GM23338 (cell line): ENCODE results near the gene KCNK1. TPM values are rescaled to one million over a fixed set of nuclear protein-coding genes. Genes with fewer than 3 reads are reported as not detected.

ENCODE experiments used
- ATAC-seq: fragments of 200-7000 bp; cut with Tn5 transposase; 3 replicates; pipeline ENCODE4 v1.9.1; 2020
- DNase-seq: peaks from one replicate; pipeline ENCODE4 v3.0.0-alpha.2; 2015; ENCODE audit warnings: low spot score
- H2AFZ ChIP-seq: fragments of 200-600 bp; sonication (generic); 2 replicates; pipeline ENCODE4 v1.8.0; 2016; ENCODE audit warnings: antibody characterized with exemption, mild to moderate bottlenecking, moderate library complexity
- H3F3A ChIP-seq: fragments of 200-600 bp; sonication (generic); replicated peaks from 2 replicates; pipeline ENCODE4 v1.8.0; 2017; ENCODE audit warnings: antibody characterized with exemption, mixed run types, low read depth
- H3K27ac ChIP-seq: fragments of 200-600 bp; sonication (generic); 2 replicates; pipeline ENCODE4 v1.6.1; 2016; ENCODE audit warnings: low read depth
- H3K27me3 ChIP-seq: fragments of 200-600 bp; sonication (generic); 2 replicates; pipeline ENCODE4 v1.8.0; 2016; ENCODE audit warnings: mild to moderate bottlenecking, mixed run types, moderate library complexity; ENCODE audit not compliant: insufficient read depth
- H3K36me3 ChIP-seq: fragments of 200-600 bp; sonication (generic); 2 replicates; pipeline ENCODE4 v1.8.0; 2016; ENCODE audit warnings: mild to moderate bottlenecking; ENCODE audit not compliant: insufficient read depth
- H3K4me1 ChIP-seq: fragments of 200-600 bp; sonication (generic); 2 replicates; pipeline ENCODE4 v1.8.0; 2016; ENCODE audit warnings: mild to moderate bottlenecking, moderate library complexity; ENCODE audit not compliant: insufficient read depth
- H3K4me2 ChIP-seq: fragments of 200-600 bp; sonication (generic); 2 replicates; pipeline ENCODE4 v1.7.1; 2017; ENCODE audit warnings: mixed run types
- H3K4me3 ChIP-seq: fragments of 200-600 bp; sonication (generic); 2 replicates; pipeline ENCODE4 v1.6.1; 2016; ENCODE audit warnings: mixed run types
- H3K79me2 ChIP-seq: fragments of 200-600 bp; sonication (generic); replicated peaks from 2 replicates; pipeline ENCODE4 v1.8.0; 2017; ENCODE audit warnings: mild to moderate bottlenecking; ENCODE audit not compliant: insufficient read depth
- H3K9me2 ChIP-seq: fragments of 200-600 bp; sonication (generic); 2 replicates; pipeline ENCODE4 v1.8.0; 2017; ENCODE audit not compliant: insufficient read depth
- H4K20me1 ChIP-seq: fragments of 200-600 bp; sonication (generic); replicated peaks from 2 replicates; pipeline ENCODE4 v1.8.0; 2017; ENCODE audit warnings: mild to moderate bottlenecking; ENCODE audit not compliant: insufficient read depth
- H3K27ac Mint-ChIP-seq: 2 replicates; pipeline ENCODE4 v1.8.0; 2020; ENCODE audit warnings: inconsistent platforms, mild to moderate bottlenecking, moderate library complexity, mixed read lengths
- H3K27me3 Mint-ChIP-seq: 3 replicates; pipeline ENCODE4 v1.8.0; 2022; ENCODE audit warnings: low read depth, mild to moderate bottlenecking, moderate library complexity, mixed read lengths, inconsistent platforms; ENCODE audit not compliant: insufficient read depth, poor library complexity
- H3K36me3 Mint-ChIP-seq: 3 replicates; pipeline ENCODE4 v1.8.0; 2021; ENCODE audit warnings: low read depth, mild to moderate bottlenecking, inconsistent platforms, moderate library complexity, mixed read lengths
- H3K4me1 Mint-ChIP-seq: 3 replicates; pipeline ENCODE4 v1.8.0; 2020; ENCODE audit warnings: mild to moderate bottlenecking, inconsistent platforms, mixed read lengths
- H3K4me3 Mint-ChIP-seq: 3 replicates; pipeline ENCODE4 v1.8.0; 2021; ENCODE audit warnings: moderate library complexity, mild to moderate bottlenecking, inconsistent platforms, mixed read lengths
- H3K9me3 Mint-ChIP-seq: 3 replicates; pipeline ENCODE4 v1.8.0; 2020; ENCODE audit warnings: moderate library complexity, mild to moderate bottlenecking, inconsistent platforms, mixed read lengths
- CREB1 ChIP-seq: fragments of 250-450 bp; sonication (Bioruptor Pico); IDR thresholded peaks from 2 replicates; pipeline ENCODE4 v1.5.0; 2020; ENCODE audit warnings: low read depth, mild to moderate bottlenecking, moderate library complexity
- EZH2 ChIP-seq: fragments of 200-600 bp; sonication (generic); IDR thresholded peaks from one replicate; pipeline ENCODE4 v1.8.0; 2017; ENCODE audit warnings: antibody characterized with exemption, mild to moderate bottlenecking, low read depth; ENCODE audit not compliant: unreplicated experiment
- EZH2phosphoT487 ChIP-seq: fragments of 200-600 bp; sonication (generic); IDR thresholded peaks from one replicate; pipeline ENCODE4 v1.8.1; 2018; ENCODE audit warnings: antibody characterized with exemption; ENCODE audit not compliant: unreplicated experiment
- NANOG ChIP-seq: IDR thresholded peaks from 2 replicates; pipeline ENCODE4 v1.6.1; 2016; ENCODE audit warnings: antibody characterized with exemption, borderline replicate concordance
- POLR2AphosphoS5 ChIP-seq: IDR thresholded peaks from 2 replicates; pipeline ENCODE4 v1.6.1; 2016; ENCODE audit warnings: antibody characterized with exemption, low read depth
- STAT1 ChIP-seq: IDR thresholded peaks from one replicate; pipeline ENCODE4 v1.6.1; 2016; ENCODE audit warnings: antibody characterized with exemption; ENCODE audit not compliant: unreplicated experiment
- ZNF114 ChIP-seq: fragments of 250-450 bp; sonication (Bioruptor Pico); IDR thresholded peaks from 2 replicates; pipeline ENCODE4 v1.5.0; 2020; ENCODE audit warnings: mild to moderate bottlenecking, moderate library complexity
- ZNF331 ChIP-seq: fragments of 250-450 bp; sonication (Bioruptor Pico); IDR thresholded peaks from 2 replicates; pipeline ENCODE4 v1.5.0; 2020; ENCODE audit warnings: low read depth, mild to moderate bottlenecking, moderate library complexity
- polyA plus RNA-seq: library from polyadenylated mRNA; unstranded; fragments of >200 nt; fragmentation: Nextera tagmentation; extraction: Ambion mirVana; gene quantifications from 2 replicates; pipeline ENCODE4 v1.2.1, GENCODE V29; 2016
- total RNA-seq: library from RNA; depleted of rRNA; stranded (reverse); fragments of >200 nt; shearing (Covaris generic); gene quantifications from 2 replicates; pipeline ENCODE4 v1.2.3, GENCODE V29; 2014
- TF ChIP-seq, protein P1 (sequence below): IDR thresholded peaks from one replicate; pipeline ENCODE4 v1.6.1; 2018; ENCODE audit warnings: antibody characterized with exemption; ENCODE audit not compliant: unreplicated experiment
- TF ChIP-seq, protein P2 (sequence below): fragments of 250-450 bp; sonication (Bioruptor Pico); IDR thresholded peaks from 2 replicates; pipeline ENCODE4 v1.5.0; 2020; ENCODE audit warnings: mild to moderate bottlenecking, moderate library complexity
- TF ChIP-seq, protein P3 (sequence below): IDR thresholded peaks from 2 replicates; pipeline ENCODE4 v1.6.1; 2016; ENCODE audit warnings: antibody characterized with exemption

KCNK1 gene
- total and polyA plus RNA-seq, 2 experiments from 2014 or later: 10.1 to 12.7 TPM

DNA sequence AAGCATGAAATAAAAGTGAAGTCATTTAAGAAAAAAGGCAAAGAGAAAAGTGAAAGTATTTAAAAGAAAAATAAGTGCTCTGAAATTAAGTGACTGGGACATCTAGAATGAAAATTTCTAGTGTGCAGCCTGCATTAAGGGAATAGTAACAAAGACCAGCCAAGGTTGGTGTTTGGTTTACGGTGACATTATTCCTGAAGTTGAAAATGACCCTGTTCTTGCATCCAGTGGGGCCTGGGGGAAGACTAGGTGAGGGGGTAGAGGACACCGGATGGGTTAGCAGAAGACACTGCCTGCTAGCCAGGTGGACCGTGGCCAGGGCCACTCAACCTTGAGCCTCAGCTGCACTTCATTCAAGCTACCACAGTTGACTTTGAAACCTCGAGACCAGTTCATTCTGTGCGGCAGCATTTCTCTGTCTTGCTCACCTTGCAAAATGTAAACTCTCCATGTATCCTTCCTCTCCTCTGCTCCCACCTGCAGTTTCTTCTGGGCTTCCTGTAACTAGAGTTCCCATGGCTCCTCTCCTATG, 14.3 kb upstream of the KCNK1 start (continued):
- TF ChIP-seq, protein P1, sequence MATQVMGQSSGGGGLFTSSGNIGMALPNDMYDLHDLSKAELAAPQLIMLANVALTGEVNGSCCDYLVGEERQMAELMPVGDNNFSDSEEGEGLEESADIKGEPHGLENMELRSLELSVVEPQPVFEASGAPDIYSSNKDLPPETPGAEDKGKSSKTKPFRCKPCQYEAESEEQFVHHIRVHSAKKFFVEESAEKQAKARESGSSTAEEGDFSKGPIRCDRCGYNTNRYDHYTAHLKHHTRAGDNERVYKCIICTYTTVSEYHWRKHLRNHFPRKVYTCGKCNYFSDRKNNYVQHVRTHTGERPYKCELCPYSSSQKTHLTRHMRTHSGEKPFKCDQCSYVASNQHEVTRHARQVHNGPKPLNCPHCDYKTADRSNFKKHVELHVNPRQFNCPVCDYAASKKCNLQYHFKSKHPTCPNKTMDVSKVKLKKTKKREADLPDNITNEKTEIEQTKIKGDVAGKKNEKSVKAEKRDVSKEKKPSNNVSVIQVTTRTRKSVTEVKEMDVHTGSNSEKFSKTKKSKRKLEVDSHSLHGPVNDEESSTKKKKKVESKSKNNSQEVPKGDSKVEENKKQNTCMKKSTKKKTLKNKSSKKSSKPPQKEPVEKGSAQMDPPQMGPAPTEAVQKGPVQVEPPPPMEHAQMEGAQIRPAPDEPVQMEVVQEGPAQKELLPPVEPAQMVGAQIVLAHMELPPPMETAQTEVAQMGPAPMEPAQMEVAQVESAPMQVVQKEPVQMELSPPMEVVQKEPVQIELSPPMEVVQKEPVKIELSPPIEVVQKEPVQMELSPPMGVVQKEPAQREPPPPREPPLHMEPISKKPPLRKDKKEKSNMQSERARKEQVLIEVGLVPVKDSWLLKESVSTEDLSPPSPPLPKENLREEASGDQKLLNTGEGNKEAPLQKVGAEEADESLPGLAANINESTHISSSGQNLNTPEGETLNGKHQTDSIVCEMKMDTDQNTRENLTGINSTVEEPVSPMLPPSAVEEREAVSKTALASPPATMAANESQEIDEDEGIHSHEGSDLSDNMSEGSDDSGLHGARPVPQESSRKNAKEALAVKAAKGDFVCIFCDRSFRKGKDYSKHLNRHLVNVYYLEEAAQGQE: no peak

DNA sequence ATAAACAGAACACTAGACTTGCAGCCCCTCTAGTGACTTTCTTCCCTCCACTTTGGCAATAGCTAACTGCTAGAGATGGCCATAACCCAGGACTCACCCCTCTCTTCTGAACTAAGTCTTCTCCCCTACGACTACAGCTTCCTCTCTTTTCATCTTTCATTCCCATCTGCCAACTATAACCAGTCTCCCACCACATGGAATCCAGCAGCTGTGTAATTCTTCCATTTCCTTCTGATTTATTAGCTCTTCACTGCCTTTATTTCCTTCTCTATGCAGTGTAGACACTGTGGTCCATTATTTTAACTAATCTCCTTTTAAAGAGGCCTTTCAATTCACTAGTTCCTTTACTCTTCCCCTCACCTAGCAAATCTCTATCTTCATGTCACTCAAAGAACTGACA, 13.4 kb upstream of the KCNK1 start:
- no peaks in the 10 kb centered on the region for H3F3A ChIP-seq
- no peaks in the 10 kb centered on the region for H3K36me3 ChIP-seq
- DNase-seq (no peak), ATAC-seq (no peak)
- Mint-ChIP-seq H3K27ac (no peak overlapping the region), H3K4me1 (peaks cover 2% of the 10 kb centered on the region; the same call in 1 of the 3 replicates), H3K36me3 (no peaks in the 10 kb centered on the region), H3K9me3 (no peaks in the 10 kb centered on the region), H3K27me3 (no peaks in the 10 kb centered on the region), H3K4me3 (no peak overlapping the region)
- H3K27ac ChIP-seq: no peak overlapping the region
- no peaks in the 10 kb centered on the region for H3K9me2 ChIP-seq
- TF ChIP-seq ZNF331 (CRISPR knock-in tag): no peak
- no peak for TF ChIP-seq CREB1
- TF ChIP-seq NANOG: no peak
- TF ChIP-seq, protein P2, sequence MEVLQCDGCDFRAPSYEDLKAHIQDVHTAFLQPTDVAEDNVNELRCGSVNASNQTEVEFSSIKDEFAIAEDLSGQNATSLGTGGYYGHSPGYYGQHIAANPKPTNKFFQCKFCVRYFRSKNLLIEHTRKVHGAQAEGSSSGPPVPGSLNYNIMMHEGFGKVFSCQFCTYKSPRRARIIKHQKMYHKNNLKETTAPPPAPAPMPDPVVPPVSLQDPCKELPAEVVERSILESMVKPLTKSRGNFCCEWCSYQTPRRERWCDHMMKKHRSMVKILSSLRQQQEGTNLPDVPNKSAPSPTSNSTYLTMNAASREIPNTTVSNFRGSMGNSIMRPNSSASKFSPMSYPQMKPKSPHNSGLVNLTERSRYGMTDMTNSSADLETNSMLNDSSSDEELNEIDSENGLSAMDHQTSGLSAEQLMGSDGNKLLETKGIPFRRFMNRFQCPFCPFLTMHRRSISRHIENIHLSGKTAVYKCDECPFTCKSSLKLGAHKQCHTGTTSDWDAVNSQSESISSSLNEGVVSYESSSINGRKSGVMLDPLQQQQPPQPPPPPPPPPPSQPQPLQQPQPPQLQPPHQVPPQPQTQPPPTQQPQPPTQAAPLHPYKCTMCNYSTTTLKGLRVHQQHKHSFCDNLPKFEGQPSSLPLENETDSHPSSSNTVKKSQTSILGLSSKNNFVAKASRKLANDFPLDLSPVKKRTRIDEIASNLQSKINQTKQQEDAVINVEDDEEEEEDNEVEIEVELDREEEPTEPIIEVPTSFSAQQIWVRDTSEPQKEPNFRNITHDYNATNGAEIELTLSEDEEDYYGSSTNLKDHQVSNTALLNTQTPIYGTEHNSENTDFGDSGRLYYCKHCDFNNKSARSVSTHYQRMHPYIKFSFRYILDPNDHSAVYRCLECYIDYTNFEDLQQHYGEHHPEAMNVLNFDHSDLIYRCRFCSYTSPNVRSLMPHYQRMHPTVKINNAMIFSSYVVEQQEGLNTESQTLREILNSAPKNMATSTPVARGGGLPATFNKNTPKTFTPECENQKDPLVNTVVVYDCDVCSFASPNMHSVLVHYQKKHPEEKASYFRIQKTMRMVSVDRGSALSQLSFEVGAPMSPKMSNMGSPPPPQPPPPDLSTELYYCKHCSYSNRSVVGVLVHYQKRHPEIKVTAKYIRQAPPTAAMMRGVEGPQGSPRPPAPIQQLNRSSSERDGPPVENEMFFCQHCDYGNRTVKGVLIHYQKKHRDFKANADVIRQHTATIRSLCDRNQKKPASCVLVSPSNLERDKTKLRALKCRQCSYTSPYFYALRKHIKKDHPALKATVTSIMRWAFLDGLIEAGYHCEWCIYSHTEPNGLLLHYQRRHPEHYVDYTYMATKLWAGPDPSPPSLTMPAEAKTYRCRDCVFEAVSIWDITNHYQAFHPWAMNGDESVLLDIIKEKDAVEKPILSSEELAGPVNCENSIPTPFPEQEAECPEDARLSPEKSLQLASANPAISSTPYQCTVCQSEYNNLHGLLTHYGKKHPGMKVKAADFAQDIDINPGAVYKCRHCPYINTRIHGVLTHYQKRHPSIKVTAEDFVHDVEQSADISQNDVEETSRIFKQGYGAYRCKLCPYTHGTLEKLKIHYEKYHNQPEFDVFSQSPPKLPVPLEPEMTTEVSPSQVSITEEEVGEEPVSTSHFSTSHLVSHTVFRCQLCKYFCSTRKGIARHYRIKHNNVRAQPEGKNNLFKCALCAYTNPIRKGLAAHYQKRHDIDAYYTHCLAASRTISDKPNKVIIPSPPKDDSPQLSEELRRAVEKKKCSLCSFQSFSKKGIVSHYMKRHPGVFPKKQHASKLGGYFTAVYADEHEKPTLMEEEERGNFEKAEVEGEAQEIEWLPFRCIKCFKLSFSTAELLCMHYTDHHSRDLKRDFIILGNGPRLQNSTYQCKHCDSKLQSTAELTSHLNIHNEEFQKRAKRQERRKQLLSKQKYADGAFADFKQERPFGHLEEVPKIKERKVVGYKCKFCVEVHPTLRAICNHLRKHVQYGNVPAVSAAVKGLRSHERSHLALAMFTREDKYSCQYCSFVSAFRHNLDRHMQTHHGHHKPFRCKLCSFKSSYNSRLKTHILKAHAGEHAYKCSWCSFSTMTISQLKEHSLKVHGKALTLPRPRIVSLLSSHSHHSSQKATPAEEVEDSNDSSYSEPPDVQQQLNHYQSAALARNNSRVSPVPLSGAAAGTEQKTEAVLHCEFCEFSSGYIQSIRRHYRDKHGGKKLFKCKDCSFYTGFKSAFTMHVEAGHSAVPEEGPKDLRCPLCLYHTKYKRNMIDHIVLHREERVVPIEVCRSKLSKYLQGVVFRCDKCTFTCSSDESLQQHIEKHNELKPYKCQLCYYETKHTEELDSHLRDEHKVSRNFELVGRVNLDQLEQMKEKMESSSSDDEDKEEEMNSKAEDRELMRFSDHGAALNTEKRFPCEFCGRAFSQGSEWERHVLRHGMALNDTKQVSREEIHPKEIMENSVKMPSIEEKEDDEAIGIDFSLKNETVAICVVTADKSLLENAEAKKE (CRISPR knock-in tag): no peak
- TF ChIP-seq, protein P3, sequence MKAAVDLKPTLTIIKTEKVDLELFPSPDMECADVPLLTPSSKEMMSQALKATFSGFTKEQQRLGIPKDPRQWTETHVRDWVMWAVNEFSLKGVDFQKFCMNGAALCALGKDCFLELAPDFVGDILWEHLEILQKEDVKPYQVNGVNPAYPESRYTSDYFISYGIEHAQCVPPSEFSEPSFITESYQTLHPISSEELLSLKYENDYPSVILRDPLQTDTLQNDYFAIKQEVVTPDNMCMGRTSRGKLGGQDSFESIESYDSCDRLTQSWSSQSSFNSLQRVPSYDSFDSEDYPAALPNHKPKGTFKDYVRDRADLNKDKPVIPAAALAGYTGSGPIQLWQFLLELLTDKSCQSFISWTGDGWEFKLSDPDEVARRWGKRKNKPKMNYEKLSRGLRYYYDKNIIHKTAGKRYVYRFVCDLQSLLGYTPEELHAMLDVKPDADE: no peak
- TF ChIP-seq EZH2phosphoT487: no peak
- TF ChIP-seq, protein P1: no peak
- no peak for TF ChIP-seq STAT1
- no peak for TF ChIP-seq POLR2AphosphoS5
- no peak for TF ChIP-seq EZH2
- no peak for TF ChIP-seq ZNF114 (CRISPR knock-in tag)
- no peaks in the 10 kb centered on the region for H3K27me3 ChIP-seq
- no peak overlapping the region for H2AFZ ChIP-seq
- no peak overlapping the region for H3K4me3 ChIP-seq
- H3K79me2 ChIP-seq: no peaks in the 10 kb centered on the region
- H3K4me2 ChIP-seq: no peak overlapping the region
- no peaks in the 10 kb centered on the region for H3K4me1 ChIP-seq
- H4K20me1 ChIP-seq: no peaks in the 10 kb centered on the region
